HG02642 (cell line): ENCODE results near the gene WDSUB1.
A peak's percentile ranks its signal among the peaks of the same experiment; 100 is the strongest.

Experiments used
- ATAC-seq: cut with Tn5 transposase; IDR thresholded peaks from one replicate; pipeline ENCODE4 v1.9.1; 2021; ENCODE audit warnings: mild to moderate bottlenecking; ENCODE audit not compliant: unreplicated experiment, poor library complexity

The WDSUB1 gene

GRCh38 chr2:159226608-159227385 lies 59.7 kb downstream of the WDSUB1 start:
- no peak for ATAC-seq

GRCh38 chr2:159226059-159226461 lies 60.4 kb downstream of the WDSUB1 start:
- ATAC-seq, result no peak

GRCh38 chr2:159225025-159226016 lies 61.2 kb downstream of the WDSUB1 start:
- ATAC-seq, result no peak

- no peak for ATAC-seq
These were observed 62.3 kb downstream of the WDSUB1 start for GRCh38 chr2:159224061-159224813.

- no peak for ATAC-seq
These were observed 67.0 kb downstream of the WDSUB1 start for GRCh38 chr2:159219394-159219998.

- ATAC-seq, result no peak
These were observed 68.1 kb downstream of the WDSUB1 start for GRCh38 chr2:159218389-159218788.

GRCh38 chr2:159217676-159218075 lies 68.8 kb downstream of the WDSUB1 start:
- no peak for ATAC-seq

GRCh38 chr2:159215116-159215515 lies 71.4 kb downstream of the WDSUB1 start:
- ATAC-seq, result no peak

- ATAC-seq, result no peak
These were observed 72.1 kb downstream of the WDSUB1 start for GRCh38 chr2:159214325-159214865.

- ATAC-seq, result no peak
These were observed 73.2 kb downstream of the WDSUB1 start for GRCh38 chr2:159213296-159213695.

GRCh38 chr2:159211447-159212396 lies 74.8 kb downstream of the WDSUB1 start:
- no peak for ATAC-seq

- peak; percentile 51 for ATAC-seq
These were observed 76.9 kb downstream of the WDSUB1 start for GRCh38 chr2:159209341-159210306.

- no peak for ATAC-seq
These were observed 78.1 kb downstream of the WDSUB1 start for GRCh38 chr2:159208438-159208837.

GRCh38 chr2:159206736-159207380 lies 79.6 kb downstream of the WDSUB1 start:
- ATAC-seq, result no peak

- ATAC-seq, result no peak
These were observed 81.9 kb downstream of the WDSUB1 start for GRCh38 chr2:159204381-159205144.

GRCh38 chr2:159202568-159203071 lies 83.9 kb downstream of the WDSUB1 start:
- no peak for ATAC-seq
